ENCODE data around the gene ZNF865.

ZNF865 gene

DNA sequence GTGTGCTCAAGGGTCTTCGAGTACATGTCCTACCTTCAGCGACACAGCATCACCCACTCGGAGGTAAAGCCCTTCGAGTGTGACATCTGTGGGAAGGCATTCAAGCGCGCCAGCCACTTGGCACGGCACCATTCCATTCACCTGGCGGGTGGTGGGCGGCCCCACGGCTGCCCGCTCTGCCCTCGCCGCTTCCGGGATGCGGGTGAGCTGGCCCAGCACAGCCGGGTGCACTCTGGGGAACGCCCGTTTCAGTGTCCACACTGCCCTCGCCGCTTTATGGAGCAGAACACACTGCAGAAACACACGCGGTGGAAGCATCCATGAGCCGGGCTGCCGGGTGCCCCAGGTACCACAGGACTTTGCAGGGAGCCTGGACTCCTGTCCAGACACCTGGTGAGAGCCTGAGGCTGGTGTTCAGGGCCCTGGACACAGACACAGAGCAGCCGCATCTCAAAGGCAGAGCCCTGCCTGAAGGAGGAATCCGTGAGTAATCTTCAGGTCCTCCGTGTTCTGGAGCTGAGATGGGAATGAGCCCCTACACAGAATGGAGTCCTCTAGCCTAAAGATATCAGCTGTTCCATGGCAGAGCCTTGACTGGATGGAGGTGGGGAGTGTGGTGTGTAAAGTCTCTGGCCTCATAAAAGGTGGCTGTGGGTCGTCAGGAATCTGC lies 39.5 kb downstream of the ZNF865 start:
- no peak for DNase-seq (ENCODE audit: low read depth, low spot score)

DNA sequence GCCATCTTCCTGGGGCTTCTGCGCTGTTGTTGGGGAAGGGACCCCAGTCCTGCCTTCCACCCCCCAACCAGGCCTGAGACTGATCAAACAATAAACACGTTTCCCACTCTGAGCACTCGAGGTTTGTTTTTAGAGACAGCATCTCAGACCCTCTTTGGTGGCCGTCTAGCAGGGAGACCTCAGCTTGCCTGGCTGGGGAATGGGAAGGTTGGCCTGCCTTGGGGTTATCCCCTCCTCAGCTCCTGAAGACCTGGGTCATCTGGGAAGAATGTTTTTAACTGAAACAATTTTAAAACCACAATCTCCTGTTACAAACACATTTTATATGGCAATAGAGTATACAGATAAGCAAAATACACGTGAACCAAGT lies 40.0 kb downstream of the ZNF865 start:
- no peak for DNase-seq (ENCODE audit: low read depth, low spot score)

DNA sequence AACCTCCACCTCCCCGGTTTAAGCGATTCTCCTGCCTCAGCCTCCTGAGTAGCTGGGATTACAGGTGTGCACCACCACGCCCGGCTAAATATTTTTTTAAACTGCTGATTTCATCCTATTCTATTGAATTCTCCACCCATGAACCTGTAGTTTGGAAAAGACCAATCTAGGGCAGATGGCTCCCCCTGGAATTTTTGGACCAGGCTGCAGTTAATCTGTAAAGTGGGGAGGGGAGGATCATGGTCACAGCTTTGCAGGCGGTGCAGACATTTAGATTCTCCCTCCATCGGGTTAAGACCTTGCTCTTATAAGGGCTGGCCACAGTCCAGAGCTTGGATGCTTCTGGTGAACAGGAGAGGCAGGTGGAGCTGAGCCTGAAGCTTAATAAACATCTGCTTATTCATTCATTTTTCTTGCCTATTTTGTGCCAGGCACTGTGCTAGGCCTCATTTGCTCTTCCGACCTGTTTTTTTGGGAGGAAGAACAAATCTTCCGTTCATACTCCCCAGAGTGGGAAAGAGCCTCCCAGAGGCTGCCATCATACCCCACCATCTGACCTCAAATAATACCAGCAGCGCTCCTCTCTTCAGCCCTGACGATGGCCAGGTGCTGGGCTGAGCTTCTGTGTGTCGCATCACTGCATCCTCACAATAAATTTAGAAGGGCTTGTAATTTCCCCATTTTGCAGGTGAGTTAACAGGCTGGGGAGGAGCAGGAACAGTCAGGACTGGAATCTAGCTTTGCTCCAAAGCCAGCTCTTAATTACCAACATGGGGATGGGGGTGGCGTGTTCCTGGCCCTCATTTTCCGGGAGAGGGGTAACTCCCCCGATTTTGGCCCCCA lies 41.7 kb downstream of the ZNF865 start:
- no peak for DNase-seq (ENCODE audit: low read depth, low spot score)

DNA sequence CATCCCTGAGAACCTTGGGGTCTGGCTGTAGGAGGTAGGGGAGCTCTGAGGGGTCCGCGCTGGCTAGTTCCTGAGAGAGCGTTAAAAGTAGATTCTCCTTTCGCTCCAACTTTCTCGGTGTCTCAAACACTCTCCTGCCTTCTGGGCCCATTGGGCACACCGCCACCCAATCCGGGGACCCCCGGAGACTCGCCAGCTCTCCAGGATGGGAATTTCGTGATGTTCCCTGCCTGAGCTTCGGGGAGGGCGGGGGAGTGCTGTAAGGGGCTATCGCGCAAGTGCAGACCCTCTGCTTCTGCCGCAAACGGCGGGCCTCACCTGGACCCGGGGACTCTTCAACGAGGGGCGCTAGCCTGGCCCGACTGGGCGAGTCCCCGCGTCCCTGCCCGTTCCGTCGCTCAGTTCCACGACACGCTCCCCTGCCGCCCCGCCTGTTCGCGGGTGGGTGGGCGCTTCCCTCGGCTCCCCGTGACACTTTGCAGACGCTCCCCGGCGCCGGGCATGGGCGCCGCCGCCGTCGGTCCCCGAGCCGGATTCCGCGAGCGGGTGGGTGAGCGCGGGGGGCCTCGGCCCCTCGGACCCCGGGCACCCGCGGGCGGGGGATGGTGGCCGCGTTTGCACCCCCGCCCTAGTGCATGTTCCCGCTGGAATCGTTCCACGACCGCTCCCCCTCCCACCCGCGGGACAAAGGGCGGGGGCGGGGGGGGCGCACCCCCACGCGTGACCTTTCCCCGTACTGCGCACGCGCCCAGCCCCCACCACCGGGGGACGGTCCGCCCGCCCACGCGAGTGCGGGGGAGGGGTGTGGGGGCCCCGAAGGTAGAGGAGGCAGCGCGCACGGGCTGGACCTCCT lies 42.5 kb downstream of the ZNF865 start, which contains the start of gene CCDC106:
CCDC106 (plus strand) TSS at position 481 of the 853 bp plus-strand sequence. CDS start 835 bp downstream, outside the sequence.
- no peak for DNase-seq (ENCODE audit: low read depth, low spot score)

DNA sequence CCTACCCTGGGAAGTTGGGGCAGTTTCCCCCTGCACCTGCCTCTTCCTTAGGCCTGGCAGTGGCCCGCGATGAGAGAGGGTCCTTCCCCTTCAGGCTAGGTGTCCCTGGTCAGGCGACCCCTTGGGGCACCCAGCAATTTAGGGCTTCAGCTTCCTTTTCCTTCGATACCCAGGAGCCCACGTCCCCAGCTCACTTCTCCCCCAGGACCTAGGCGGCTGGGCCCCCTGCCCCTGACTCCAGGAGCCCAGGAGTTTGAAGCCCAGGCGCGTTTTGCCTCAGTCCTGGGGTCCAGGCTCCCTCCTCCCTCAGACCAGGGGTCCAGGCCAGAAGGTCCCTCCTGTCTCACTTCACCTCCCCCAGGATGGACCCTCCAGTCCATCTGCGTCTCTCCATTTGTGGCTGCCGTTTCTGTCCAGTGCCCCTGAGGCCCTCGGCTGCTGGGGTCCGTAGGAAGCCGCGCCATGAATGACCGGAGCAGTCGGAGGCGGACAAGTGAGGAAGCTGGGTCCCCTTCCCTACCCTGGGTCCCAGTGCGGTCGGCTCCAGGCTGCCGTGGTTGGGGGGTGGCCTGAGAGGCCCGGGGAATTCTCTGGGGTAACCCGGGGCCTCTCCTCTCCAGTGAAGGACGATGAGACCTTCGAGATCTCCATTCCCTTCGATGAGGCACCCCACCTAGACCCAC lies 43.3 kb downstream of the ZNF865 start:
- no peak for DNase-seq (ENCODE audit: low read depth, low spot score)

DNA sequence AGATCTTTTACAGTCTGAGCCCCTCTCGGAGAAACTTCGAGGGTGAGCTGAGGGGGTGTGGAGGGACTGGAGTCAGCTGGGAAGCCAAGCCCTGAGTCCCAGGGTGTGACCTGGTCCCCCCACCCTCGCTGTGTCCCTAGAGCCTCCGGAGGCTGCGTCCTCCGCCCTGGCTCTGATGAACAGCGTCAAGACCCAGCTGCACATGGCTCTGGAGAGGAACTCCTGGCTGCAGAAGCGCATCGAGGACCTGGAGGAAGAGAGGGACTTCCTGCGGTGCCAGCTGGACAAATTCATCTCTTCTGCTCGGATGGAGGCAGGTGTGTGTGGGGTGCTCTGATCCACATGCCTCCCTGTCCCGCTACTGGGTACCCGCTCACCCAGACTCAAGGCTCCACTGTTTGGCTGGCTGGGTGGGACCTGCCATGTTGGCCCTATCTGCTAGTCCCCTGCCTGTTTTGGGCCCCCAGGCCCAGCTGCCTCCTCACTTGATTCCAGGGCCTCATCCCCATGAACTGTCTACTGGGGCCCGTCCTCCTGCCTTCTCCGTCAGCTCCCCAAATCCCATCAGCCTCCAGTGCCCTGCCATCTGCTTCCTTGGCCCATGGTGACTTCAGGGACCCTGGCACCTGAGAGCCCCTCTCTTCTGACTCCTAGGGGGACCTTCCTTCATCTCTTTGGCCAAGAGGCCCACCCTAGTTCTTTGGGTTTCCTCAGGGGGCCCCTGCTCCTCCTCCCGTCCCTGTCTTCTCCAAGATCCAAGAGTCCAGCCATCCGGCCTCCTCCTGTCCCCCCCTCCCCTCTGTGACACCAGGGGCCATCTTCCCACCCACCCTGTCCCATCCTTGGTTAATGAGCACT lies 44.0 kb downstream of the ZNF865 start:
- no peak for DNase-seq (ENCODE audit: low read depth, low spot score)

DNA sequence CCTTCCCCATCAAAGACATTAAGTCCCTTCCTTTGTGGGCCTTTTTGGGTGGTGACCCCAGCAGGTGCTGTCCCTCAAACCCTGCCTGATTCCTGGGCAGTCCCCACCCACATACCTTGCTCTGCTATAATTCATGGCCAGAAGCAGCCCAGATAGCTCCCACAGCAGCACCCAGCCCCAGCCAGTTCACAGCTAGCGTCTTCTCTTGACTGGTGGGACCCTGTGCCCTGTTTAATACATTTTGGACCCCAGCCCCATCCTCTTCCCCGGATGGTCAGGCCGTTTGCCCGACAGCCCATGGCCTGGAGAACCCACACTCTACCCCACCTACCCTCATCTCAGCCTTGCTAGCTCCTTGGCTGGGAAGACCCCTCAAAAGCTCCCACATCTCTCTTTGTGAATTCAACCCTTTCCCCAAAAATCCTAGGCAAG lies 44.7 kb downstream of the ZNF865 start:
- DNase-seq (ENCODE audit: low read depth, low spot score): no peak

DNA sequence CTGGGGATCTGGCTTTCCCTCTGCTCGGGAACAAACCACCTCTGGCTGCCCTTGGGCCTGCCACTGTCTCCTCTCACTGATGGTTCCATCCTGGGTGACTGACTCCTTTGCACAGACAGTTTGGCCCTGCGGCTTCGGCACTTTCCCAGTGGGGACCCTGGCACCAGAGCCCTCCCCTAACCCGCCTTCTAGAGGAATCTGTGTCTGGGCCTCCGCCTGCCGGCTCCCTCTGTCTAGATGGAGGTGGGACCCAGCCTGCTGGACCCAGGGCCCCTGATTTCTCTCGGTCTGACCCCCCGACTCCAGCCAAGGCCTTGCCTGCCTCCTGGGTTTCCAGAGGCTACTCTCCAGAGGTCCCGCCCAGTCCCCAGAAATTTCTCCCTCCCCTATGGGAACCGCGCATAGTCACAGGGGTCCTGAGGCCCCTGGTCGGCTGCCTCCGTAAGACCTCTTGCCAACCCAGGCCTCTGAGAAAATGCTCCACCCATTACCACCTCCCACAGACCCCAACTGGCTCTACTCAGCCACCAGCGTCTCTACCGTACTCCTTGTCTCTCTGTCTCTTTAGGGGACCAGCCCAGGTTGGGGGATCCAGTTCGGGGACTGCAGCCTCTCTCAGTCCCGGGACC lies 45.3 kb downstream of the ZNF865 start:
- DNase-seq (ENCODE audit: low read depth, low spot score): no peak

DNA sequence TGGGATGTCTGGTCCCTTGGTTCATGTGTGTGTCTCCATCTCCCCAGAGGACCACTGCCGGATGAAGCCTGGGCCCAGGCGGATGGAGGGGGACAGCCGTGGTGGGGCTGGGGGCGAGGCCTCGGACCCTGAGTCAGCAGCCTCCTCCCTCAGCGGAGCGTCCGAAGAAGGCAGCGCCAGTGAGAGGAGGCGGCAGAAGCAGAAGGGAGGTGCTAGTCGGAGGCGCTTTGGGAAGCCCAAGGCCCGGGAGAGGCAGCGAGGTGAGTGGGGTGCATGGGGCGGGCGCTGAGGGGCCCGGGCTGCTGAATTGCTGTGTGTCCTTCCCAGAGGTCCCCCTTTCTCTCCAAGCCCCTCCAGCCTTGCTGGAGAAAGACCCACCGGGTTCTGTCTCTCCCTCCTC lies 45.8 kb downstream of the ZNF865 start:
- DNase-seq (ENCODE audit: low read depth, low spot score): no peak

DNA sequence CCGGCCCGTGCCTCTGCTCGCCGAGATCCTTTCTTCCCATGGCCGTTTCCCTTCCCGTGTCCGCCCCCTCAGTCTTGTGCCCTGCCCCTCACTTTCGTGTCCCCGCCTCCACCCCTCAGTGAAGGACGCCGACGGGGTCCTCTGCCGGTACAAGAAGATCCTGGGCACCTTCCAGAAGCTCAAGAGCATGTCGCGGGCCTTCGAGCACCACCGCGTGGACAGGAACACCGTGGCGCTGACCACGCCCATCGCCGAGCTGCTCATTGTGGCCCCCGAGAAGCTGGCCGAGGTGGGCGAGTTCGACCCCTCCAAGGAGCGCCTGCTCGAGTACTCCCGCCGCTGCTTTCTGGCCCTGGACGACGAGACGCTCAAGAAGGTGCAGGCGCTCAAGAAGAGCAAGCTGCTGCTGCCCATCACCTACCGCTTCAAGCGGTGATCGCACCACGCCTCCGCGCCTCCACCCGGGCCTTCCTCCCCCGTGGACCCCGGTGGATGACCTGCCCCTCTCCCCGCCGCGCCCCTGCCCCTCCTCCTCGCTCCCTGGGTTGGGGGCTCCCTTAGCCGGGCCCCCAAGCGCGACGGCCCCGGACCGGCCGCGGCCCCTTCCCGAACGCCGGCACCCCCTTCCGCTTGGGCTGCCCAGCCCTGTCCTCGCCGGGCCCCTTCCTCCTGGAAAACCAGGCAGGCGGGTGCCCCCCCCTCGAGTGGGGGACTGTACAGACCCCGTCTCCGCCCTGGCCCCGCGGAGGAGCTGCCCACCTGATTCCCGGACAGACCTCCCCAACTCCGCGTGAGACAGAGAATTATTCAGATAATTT lies 47.1 kb downstream of the ZNF865 start:
- DNase-seq (ENCODE audit: low read depth, low spot score): no peak

DNA sequence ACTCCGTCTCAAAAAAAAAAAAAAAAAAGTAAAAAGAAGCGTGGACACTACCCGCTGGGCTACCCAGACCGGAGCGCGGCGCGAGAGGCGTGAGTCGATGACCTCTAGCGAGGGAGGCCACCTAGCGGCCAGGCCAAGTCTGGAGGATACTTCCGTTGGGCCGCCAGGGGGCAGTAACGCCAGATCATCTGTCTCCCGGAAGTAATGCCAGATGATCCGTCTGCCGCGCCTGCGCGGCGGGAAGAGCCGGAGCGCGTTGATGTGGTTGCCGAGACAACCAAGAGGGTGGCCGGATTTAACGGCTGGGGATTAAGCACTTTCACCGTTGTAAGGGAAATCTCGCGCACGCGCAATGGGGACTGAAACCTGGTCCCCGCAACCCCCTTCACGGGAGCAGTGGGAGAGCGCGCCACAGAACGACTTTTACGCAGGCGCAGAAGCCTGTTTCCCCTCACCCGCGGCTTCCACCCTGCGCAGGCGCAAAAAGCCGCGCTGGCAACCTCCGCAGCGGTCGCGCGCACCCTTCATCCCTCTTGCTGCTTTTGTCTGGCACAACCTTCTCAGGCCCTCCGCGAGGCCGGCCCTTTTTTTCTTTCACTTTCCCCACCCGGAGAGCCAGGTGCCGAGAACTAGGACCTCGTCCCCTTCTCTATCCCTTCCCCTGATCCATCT lies 48.3 kb downstream of the ZNF865 start:
- DNase-seq (ENCODE audit: low read depth, low spot score): peak; percentile 98

DNA sequence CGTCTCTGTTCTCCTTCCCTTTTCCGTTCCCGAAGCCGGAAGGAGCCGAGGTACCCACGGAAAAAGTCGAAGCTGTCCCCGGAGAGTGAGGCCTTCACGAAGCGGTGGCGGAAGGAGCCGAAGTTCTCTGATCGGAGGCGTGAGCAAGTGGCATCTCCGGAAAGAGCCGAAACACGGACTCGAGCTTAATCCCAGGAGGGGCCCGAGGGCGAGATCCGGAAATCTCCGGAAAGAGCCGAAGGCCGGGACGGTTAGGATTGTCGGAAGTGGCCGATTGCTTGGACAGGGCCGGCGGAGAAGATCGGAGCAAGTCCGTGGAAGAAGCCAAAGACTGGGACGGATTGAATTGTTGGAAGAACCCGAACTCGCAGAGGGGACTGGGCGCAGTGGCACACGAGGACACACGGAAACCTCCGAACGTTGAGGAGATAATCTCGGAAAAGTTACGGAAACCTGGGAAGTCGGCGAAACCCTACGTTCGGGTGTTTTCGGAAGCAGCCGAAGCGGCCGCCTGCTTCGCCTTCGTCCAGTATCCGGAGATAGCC lies 48.9 kb downstream of the ZNF865 start:
- peak; percentile 98 for DNase-seq (ENCODE audit: low read depth, low spot score)

DNA sequence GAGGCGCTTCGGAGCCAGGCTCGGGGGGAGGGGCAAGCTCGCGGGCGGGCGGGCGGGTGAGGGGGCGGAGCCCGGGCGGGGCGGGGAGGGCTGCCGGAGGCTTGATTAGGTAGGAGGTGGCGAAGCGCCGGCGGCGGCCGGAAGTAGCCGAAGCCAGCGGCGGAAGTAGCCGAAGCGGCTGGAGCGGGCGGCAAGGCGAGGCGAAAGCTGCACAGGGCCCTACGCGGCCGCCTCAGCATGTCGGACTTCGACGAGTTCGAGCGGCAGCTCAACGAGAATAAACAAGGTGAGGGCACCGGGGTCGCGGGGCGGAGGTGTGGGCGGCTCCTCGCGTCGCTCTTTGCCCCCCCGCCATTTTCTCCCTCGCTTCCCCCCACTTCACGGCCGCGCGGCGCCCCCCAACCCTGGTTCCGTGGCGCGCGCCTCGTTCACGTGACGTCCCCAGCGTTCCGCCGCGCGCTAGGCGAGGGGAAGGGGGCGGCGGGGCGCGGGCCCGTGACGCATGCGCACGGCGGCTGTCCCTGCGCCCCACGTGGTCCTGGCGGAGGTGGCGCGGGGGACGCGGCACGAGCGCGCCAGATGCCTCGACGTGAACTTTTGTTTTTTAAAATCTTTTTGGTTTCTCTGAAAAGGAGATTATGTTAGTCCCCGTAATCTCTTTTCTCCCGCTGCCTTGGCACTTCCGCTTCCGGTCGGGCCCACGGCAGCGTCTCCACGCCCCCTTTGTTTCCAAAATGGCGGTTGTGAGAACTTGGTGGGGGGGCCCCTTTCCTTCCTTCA lies 49.6 kb downstream of the ZNF865 start, which contains the start of gene U2AF2:
U2AF2 (plus strand) TSS at position 168 of the 780 bp plus-strand sequence; CDS start at position 238, 70 bp downstream.
- DNase-seq (ENCODE audit: low read depth, low spot score): peak; percentile 93

DNA sequence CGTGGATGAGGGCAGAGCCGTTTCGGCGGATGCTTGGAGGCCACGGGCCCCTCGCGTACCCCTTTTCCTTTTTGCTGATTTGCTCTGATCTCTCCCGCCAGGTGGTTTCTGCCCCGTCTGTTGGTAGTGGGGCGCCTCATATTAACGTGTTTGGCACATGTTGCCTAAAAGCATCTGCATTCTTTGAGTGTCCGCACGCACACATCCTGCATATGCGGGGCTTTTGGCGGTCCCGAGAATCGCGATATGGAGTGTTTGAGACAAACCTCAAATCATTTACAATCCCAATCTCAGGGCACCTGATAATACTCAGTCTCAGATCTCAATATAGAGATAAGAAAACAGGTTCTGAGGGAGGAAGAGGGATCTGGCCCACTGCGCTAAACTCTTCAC lies 50.2 kb downstream of the ZNF865 start:
- DNase-seq (ENCODE audit: low read depth, low spot score): no peak

DNA sequence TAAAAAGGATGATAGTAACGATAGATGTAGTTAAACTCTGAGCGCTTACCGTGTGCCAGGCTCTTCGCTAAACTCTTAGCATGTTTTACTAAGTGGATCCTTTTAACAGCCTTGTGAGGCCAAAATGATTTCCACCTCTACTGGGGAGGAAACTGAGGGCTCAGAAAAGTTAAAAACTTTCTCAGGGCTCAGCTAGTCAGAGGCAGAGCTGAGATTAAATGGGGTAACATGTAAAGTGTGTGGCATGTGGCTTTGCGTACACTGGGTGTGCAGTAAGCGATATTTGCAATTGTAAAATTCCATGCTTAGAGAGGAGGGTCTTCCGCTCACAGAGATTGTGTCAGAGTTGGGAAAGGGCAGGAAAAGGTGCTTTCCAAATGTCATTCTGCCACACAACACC lies 51.1 kb downstream of the ZNF865 start:
- no peak for DNase-seq (ENCODE audit: low read depth, low spot score)

DNA sequence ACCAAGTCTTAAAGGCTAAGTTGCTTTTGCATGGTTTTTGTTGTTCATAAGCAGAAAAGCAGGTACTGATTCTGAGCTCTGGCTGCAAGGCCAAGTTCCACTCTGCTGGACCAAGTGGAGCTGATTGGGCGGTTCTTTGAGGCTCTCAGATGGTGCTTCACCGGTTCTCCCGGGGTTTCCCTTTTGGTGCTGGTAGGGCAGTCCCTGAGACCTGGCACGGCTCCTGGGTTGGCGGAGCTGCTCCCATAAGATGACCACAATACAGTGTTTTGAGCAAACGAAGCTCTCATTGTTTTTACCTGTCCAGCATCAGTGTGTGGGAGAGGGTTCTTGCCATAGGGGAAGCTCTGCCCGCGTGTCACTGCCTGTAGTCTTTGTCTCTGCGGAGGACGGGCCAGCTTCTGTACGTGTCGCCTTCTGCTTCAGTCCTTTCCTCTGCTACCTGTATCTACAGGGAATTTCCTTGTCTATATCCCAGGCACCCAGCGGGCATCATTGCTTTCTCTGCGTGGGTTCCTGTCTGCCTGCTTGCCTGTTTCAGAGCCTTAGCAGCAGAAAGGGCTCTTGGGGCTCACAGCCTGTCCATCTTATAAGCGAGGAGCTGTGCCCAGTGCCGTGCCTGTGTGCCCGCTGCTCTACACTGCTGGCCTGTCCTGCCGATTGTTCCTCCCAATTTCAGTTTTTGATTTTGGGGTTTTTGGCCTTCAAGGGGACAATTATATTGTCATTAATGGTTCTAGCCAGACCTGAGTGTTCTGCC lies 51.7 kb downstream of the ZNF865 start:
- no peak for DNase-seq (ENCODE audit: low read depth, low spot score)
